Fibroblast of the aortic adventitia (primary cell): ENCODE results near the gene CAND1. TPM values are rescaled to one million over a fixed set of nuclear protein-coding genes. Genes with fewer than 3 reads are reported as not detected.

Source experiments
- DNase-seq: peaks from one replicate; pipeline ENCODE4 v3.0.0-alpha.2; 2010; ENCODE audit warnings: low read depth
- H3K4me3 ChIP-seq: 2 replicates; pipeline ENCODE4 v1.5.1; 2011; ENCODE audit warnings: low read depth, mild to moderate bottlenecking, control low read depth, low read length, moderate library complexity
- CTCF ChIP-seq: IDR thresholded peaks from 2 replicates; pipeline ENCODE4 v1.5.1; 2011; ENCODE audit warnings: mild to moderate bottlenecking, low read length, control low read depth, inconsistent platforms; ENCODE audit not compliant: insufficient read depth
- total RNA-seq: library from RNA; depleted of rRNA; stranded (reverse); fragments of >200 nt; gene quantifications from 2 replicates; pipeline ENCODE4 v1.2.3, GENCODE V29; 2012; ENCODE audit warnings: low replicate concordance

Gene CAND1
- total RNA-seq, 1 donor = 119 TPM

GRCh38 chr12:67276421-67276820, 7.3 kb downstream of the CAND1 start:
- TF ChIP-seq CTCF = no peak
- H3K4me3 ChIP-seq = no peak overlapping the region
- no peak for DNase-seq

- no peak overlapping the region for H3K4me3 ChIP-seq
- no peak for TF ChIP-seq CTCF
- DNase-seq = no peak
These were observed 10.5 kb downstream of the CAND1 start for GRCh38 chr12:67279637-67280036.

GRCh38 chr12:67280088-67280487, 10.9 kb downstream of the CAND1 start:
- H3K4me3 ChIP-seq = no peak overlapping the region
- no peak for DNase-seq
- TF ChIP-seq CTCF = no peak

- no peak for TF ChIP-seq CTCF
- DNase-seq = no peak
- H3K4me3 ChIP-seq = no peak overlapping the region
These were observed 11.4 kb downstream of the CAND1 start for GRCh38 chr12:67280572-67280971.

GRCh38 chr12:67284561-67284960, 15.4 kb downstream of the CAND1 start:
- H3K4me3 ChIP-seq = no peak overlapping the region
- no peak for DNase-seq
- no peak for TF ChIP-seq CTCF

GRCh38 chr12:67286257-67286656, 17.1 kb downstream of the CAND1 start:
- no peak for DNase-seq
- no peak overlapping the region for H3K4me3 ChIP-seq
- no peak for TF ChIP-seq CTCF

GRCh38 chr12:67287311-67287710, 18.2 kb downstream of the CAND1 start:
- TF ChIP-seq CTCF = no peak
- no peak for DNase-seq
- no peak overlapping the region for H3K4me3 ChIP-seq
